ENCODE data around the gene PUS10. TPM values are rescaled to one million over a fixed set of nuclear protein-coding genes. Genes with fewer than 3 reads are reported as not detected.
"Not testable (repeated sequence)": the region's sequence is repeated elsewhere in the genome, so short reads cannot be mapped to it uniquely, and the experiment has no call there.

PUS10 gene
- total RNA-seq, 1 donor from 2014 or later, result 6.7 TPM

- DNase-seq (ENCODE audit: low read depth in 2 of 2), result peak in 1 of 2 donors; percentile 17
Measured at GRCh38 chr2:60934165-60934722, 83.8 kb downstream of the PUS10 start.

GRCh38 chr2:60932954-60933353 lies 85.1 kb downstream of the PUS10 start:
- no peak for DNase-seq (ENCODE audit: low read depth in 2 of 2)

- DNase-seq (ENCODE audit: low read depth in 2 of 2), result not testable (repeated sequence)
Measured at GRCh38 chr2:60932061-60932460, 86.0 kb downstream of the PUS10 start.

GRCh38 chr2:60926741-60927552 lies 91.1 kb downstream of the PUS10 start:
- no peak for DNase-seq (ENCODE audit: low read depth in 2 of 2)

- peak in 1 of 2 donors; percentile 34 for DNase-seq (ENCODE audit: low read depth in 2 of 2)
Measured at GRCh38 chr2:60925994-60926740, 91.9 kb downstream of the PUS10 start.

- no peak for DNase-seq (ENCODE audit: low read depth in 2 of 2)
Measured at GRCh38 chr2:60907329-60907728, 110.7 kb downstream of the PUS10 start.

GRCh38 chr2:60906395-60906794 lies 111.7 kb downstream of the PUS10 start:
- DNase-seq (ENCODE audit: low read depth in 2 of 2), result no peak

GRCh38 chr2:60905867-60906266 lies 112.2 kb downstream of the PUS10 start:
- not testable (repeated sequence) for DNase-seq (ENCODE audit: low read depth in 2 of 2)

GRCh38 chr2:60901296-60901695 lies 116.8 kb downstream of the PUS10 start:
- not testable (repeated sequence) for DNase-seq (ENCODE audit: low read depth in 2 of 2)

GRCh38 chr2:60899892-60900249 lies 118.2 kb downstream of the PUS10 start:
- no peak for DNase-seq (ENCODE audit: low read depth in 2 of 2)

GRCh38 chr2:60899230-60899891 lies 118.7 kb downstream of the PUS10 start:
- DNase-seq (ENCODE audit: low read depth in 2 of 2), result peak in 1 of 2 donors; percentile 75

- no peak for DNase-seq (ENCODE audit: low read depth in 2 of 2)
Measured at GRCh38 chr2:60898567-60898966, 119.5 kb downstream of the PUS10 start.

Other genes starting within 250 kb of the PUS10 start
- 6.3 and 22.8 TPM in 2 replicates for gene REL, start 136.7 kb downstream of the PUS10 start, total RNA-seq
- 27.2 and 41.9 TPM in 2 replicates for gene PEX13, start 535 bp downstream of the PUS10 start, total RNA-seq
- 7.8 and 15.1 TPM in 2 replicates for gene SANBR, start 47.6 kb upstream of the PUS10 start, total RNA-seq
- 8.1 and 12.3 TPM in 2 replicates for gene C2orf74, start 143.9 kb upstream of the PUS10 start, total RNA-seq